K562 (cell line): ENCODE results near the gene AHI1. TPM values are rescaled to one million over a fixed set of nuclear protein-coding genes. Genes with fewer than 3 reads are reported as not detected.
A peak's percentile ranks its signal among the peaks of the same experiment; 100 is the strongest.

Experiments used
- BRF2 ChIP-seq: IDR thresholded peaks from 3 replicates; pipeline ENCODE4 v1.6.1; 2011; ENCODE audit warnings: borderline replicate concordance, mild to moderate bottlenecking; ENCODE audit not compliant: insufficient read length, insufficient read depth
- E2F6 ChIP-seq, 2 experiments: IDR thresholded peaks; 2 replicates each; pipeline ENCODE4 v1.6.1; 2011; ENCODE audit warnings: borderline replicate concordance in 1 of 2, control low read depth in 1 of 2, low read depth in 1 of 2, low read length in 1 of 2, mild to moderate bottlenecking in 1 of 2, mixed read lengths in 1 of 2, moderate library complexity in 1 of 2; ENCODE audit not compliant: insufficient read depth in 1 of 2, insufficient read length in 1 of 2, poor library complexity in 1 of 2, severe bottlenecking in 1 of 2; ENCODE audit errors: extremely low read depth in 1 of 2
- MBD1 ChIP-seq: fragments of 250-450 bp; sonication (Bioruptor Pico); IDR thresholded peaks from 2 replicates; pipeline ENCODE4 v1.8.0; 2022; ENCODE audit warnings: inconsistent platforms
- NKRF ChIP-seq: fragments of 450-650 bp; IDR thresholded peaks from 2 replicates; pipeline ENCODE4 v1.6.1; 2016; ENCODE audit warnings: borderline replicate concordance
- POLR2AphosphoS2 ChIP-seq: IDR thresholded peaks from 2 replicates; pipeline ENCODE4 v1.6.1; 2012; ENCODE audit warnings: low read length, improper control_type of control experiment
- POLR2AphosphoS5 ChIP-seq: IDR thresholded peaks from 2 replicates; pipeline ENCODE4 v1.6.1; 2011; ENCODE audit warnings: mild to moderate bottlenecking, low read depth, low read length, moderate library complexity; ENCODE audit not compliant: control insufficient read depth, insufficient read depth
- SMAD2 ChIP-seq: fragments of 150-350 bp; IDR thresholded peaks from 2 replicates; pipeline ENCODE4 v1.6.1; 2014; ENCODE audit warnings: low read depth, mild to moderate bottlenecking, low read length
- SMARCB1 ChIP-seq: IDR thresholded peaks from 2 replicates; pipeline ENCODE4 v1.6.1; 2011; ENCODE audit warnings: improper control_type of control experiment, low read depth; ENCODE audit not compliant: insufficient read length
- XRCC4 ChIP-seq: IDR thresholded peaks from one replicate; pipeline ENCODE4 v1.6.1; 2011; ENCODE audit not compliant: insufficient read depth, insufficient read length; ENCODE audit errors: extremely low read depth
- ZBTB17 ChIP-seq: fragments of 450-650 bp; formaldehyde crosslinking; IDR thresholded peaks from 2 replicates; pipeline ENCODE4 v1.4.0; 2020; ENCODE audit warnings: mild to moderate bottlenecking
- ZBTB2 ChIP-seq: fragments of 450-650 bp; IDR thresholded peaks from 2 replicates; pipeline ENCODE4 v1.6.1; 2016; ENCODE audit warnings: antibody characterized with exemption
- ZBTB49 ChIP-seq: sonication (generic); formaldehyde crosslinking; IDR thresholded peaks from 2 replicates; pipeline ENCODE4 v1.8.0; 2022; ENCODE audit warnings: missing genetic modification reagents, mild to moderate bottlenecking, borderline replicate concordance
- ZKSCAN3 ChIP-seq: fragments of 250-450 bp; sonication (Bioruptor Pico); IDR thresholded peaks from 2 replicates; pipeline ENCODE4 v1.4.0; 2020
- polyA plus RNA-seq, 8 experiments: library from polyadenylated mRNA; depleted of rRNA in 4 of 8; stranded (reverse) in 5 of 8; unstranded in 3 of 8; fragments of >200 nt; fragmentation: Nextera tagmentation in 2 of 8; fragmentation: Illumina TruSeq in 1 of 8; extraction: Ambion mirVana in 2 of 8; extraction: Trizol in 1 of 8; gene quantifications; 2 replicates each; pipeline versions ENCODE4 v1.2.1 to v1.2.3, GENCODE V29; 2011 to 2014; ENCODE audit warnings: inconsistent platforms in 1 of 8, missing spikeins in 1 of 8
- total RNA-seq, 7 experiments: library from RNA; depleted of rRNA in 6 of 7; stranded (reverse); fragments of >200 nt in 6 of 7; fragmentation: Illumina TruSeq in 2 of 7; extraction: Trizol in 2 of 7; gene quantifications; 2 replicates each; pipeline versions ENCODE4 v1.2.1 to v1.2.3, GENCODE V29; 2011 to 2021; ENCODE audit warnings: low replicate concordance in 1 of 7

AHI1 gene
- total and polyA plus RNA-seq, 9 of the 15 experiments (the other 6 are each of a cell fraction or from before 2014, with no cell fraction given), result 24.7 to 54.9 (median 32.2) TPM

GRCh38 chr6:135522965-135523692 lies 25.6 kb upstream of the AHI1 start (continued):
- TF ChIP-seq ZBTB49 (CRISPR knock-in tag), result no peak
- no peak for TF ChIP-seq SMAD2
- no peak for TF ChIP-seq SMARCB1
- TF ChIP-seq POLR2AphosphoS2, result no peak
- no peak for TF ChIP-seq BRF2
- no peak for TF ChIP-seq E2F6 (IDR thresholded peaks at IDR 0.05; ENCODE audit: borderline replicate concordance in 1 of 2, extremely low read depth in 1 of 2, insufficient read depth in 1 of 2, insufficient read length in 1 of 2, low read depth in 1 of 2, low read length in 1 of 2, poor library complexity in 1 of 2, severe bottlenecking in 1 of 2)
- TF ChIP-seq ZBTB2, result no peak
- no peak for TF ChIP-seq XRCC4
- TF ChIP-seq POLR2AphosphoS5, result no peak
- TF ChIP-seq ZKSCAN3 (CRISPR knock-in tag), result no peak
- TF ChIP-seq ZBTB17 (CRISPR knock-in tag), result 0 out of 2 replicates have a peak, but pooled peaks have one; percentile 61
- TF ChIP-seq MBD1 (CRISPR knock-in tag), result no peak
- no peak for TF ChIP-seq NKRF
